Right lobe of liver (tissue), 6 donors: Measurements from ENCODE around the gene ZSCAN31. TPM values are rescaled to one million over a fixed set of nuclear protein-coding genes. Genes with fewer than 3 reads are reported as not detected.
A peak's percentile ranks its signal among the peaks of the same experiment; 100 is the strongest.
"Not testable (repeated sequence)": the region's sequence is repeated elsewhere in the genome, so short reads cannot be mapped to it uniquely, and the experiment has no call there.

Source experiments
- ATAC-seq, 4 donors: fragments of 200-7000 bp; cut with Tn5 transposase; one replicate each; pipeline ENCODE4 v1.9.1; 2020; ENCODE audit warnings: mild to moderate bottlenecking in 4 of 4, moderate library complexity in 4 of 4
- DNase-seq, 3 donors: peaks; one replicate each; pipeline ENCODE4 v3.0.0-alpha.2; 2020
- H3K27ac ChIP-seq, 3 donors: fragments of 200-600 bp; one replicate each; pipeline ENCODE4 v1.8.0; 2022
- H3K27me3 ChIP-seq, 2 donors: fragments of 200-600 bp; one replicate each; pipeline ENCODE4 v1.8.0; 2022
- H3K36me3 ChIP-seq, 4 donors: fragments of 200-600 bp; sonication (generic) in 1 of 4; one replicate each; pipeline versions ENCODE4 v1.5.1 to v1.8.0; 2017 to 2022; ENCODE audit warnings: control low read depth in 1 of 4
- H3K4me1 ChIP-seq, 4 donors: fragments of 200-600 bp; sonication (generic) in 1 of 4; one replicate each; pipeline versions ENCODE4 v1.5.1 to v1.8.0; 2017 to 2022; ENCODE audit warnings: control low read depth in 1 of 4
- H3K4me3 ChIP-seq, 3 donors: fragments of 200-600 bp; one replicate each; pipeline ENCODE4 v1.8.0; 2022
- H3K9me3 ChIP-seq, 4 donors: fragments of 200-600 bp; sonication (generic) in 1 of 4; one replicate each; pipeline versions ENCODE4 v1.5.1 to v1.8.0; 2017 to 2022; ENCODE audit warnings: control low read depth in 1 of 4
- CTCF ChIP-seq, 4 donors: fragments of 200-600 bp in 3 of 4; fragments of 450-650 bp in 1 of 4; IDR thresholded peaks; one replicate each; pipeline versions ENCODE4 v1.5.1 to v1.8.0; 2016 to 2022; ENCODE audit warnings: antibody characterized with exemption in 4 of 4, mild to moderate bottlenecking in 2 of 4
- POLR2A ChIP-seq: fragments of 450-650 bp; IDR thresholded peaks from one replicate; pipeline ENCODE4 v1.6.1; 2017; ENCODE audit warnings: antibody characterized with exemption, mild to moderate bottlenecking
- WGBS: methylation state at CpG from one replicate; pipeline ENCODE4 v1.1.6; 2018; ENCODE audit warnings: low coverage, low lambda C conversion rate; ENCODE audit not compliant: insufficient coverage; ENCODE audit errors: missing lambda C conversion rate; 5-methylcytosine and 5-hydroxymethylcytosine counted together
- intact Hi-C, 2 donors: fragments of 100-400 bp; cut with DNase I; formaldehyde crosslinking; loops; one replicate each; pipeline versions ENCODE4 v1.11.2 to v1.14.1; 2022
- total RNA-seq, 6 experiments: library from RNA; depleted of rRNA in 2 of 6; stranded (reverse); fragments of >200 nt in 2 of 6; fragmentation: NEBNext Ultra II Directional in 3 of 6; extraction: Animal tissue kit (Norgen Biotek cat#: 25700) in 3 of 6; gene quantifications; one replicate each; pipeline versions ENCODE4 v1.1.0 to v1.2.4, GENCODE V29; 2016 to 2023
- donor health status: DM: no; HTN: yes; CAD: no.
- donor health status: DM: no; HTN: no; CAD: no.
- donor health status: DM: no; HTN: no; CAD: no.
- donor health status: DM: no; HTN: yes; CAD: no.
- donor health status: DM: no; HTN: yes; CAD: no.

The ZSCAN31 gene
- total RNA-seq, 6 experiments from 2014 or later, result 3.7 to 6.9 (median 4.6) TPM

- DNase-seq, result no peak
- no peaks in the 10 kb centered on the region for H3K27me3 ChIP-seq
- intact Hi-C loops, result no loop called here
- H3K4me3 ChIP-seq, result no peak overlapping the region
- H3K9me3 ChIP-seq, result peaks cover 0 to 10% (median 2%) of the 10 kb centered on the region in 4 donors
- no peak for TF ChIP-seq CTCF (IDR thresholded peaks at IDR 0.05)
- no peak for TF ChIP-seq POLR2A
- peaks cover 0 to 19% (median 0%) of the 10 kb centered on the region in 4 donors for H3K4me1 ChIP-seq
- peak overlapping the region in 2 of 3 donors; percentile 25 to 49 for H3K27ac ChIP-seq
- 80% methylated on average over 1 of the region's 1 CpG for WGBS
- peak; percentile 82 to 91 (median 87) for ATAC-seq
- peaks cover 0 to 16% (median 1%) of the 10 kb centered on the region in 4 donors for H3K36me3 ChIP-seq
Measured at GRCh38 chr6:28323813-28324424, 12.0 kb downstream of the ZSCAN31 start.

- Histone ChIP-seq H3K27ac (peak overlapping the region in 1 of 3 donors; percentile 49), H3K36me3 (peaks cover 0 to 16% (median 1%) of the 10 kb centered on the region in 4 donors), H3K9me3 (peaks cover 0 to 10% (median 2%) of the 10 kb centered on the region in 4 donors), H3K4me3 (no peak overlapping the region), H3K4me1 (peaks cover 0 to 19% (median 0%) of the 10 kb centered on the region in 4 donors), H3K27me3 (no peaks in the 10 kb centered on the region)
- no peak for TF ChIP-seq POLR2A
- no peak for TF ChIP-seq CTCF (IDR thresholded peaks at IDR 0.05)
- ATAC-seq (peak; percentile 58 to 84 (median 80)), DNase-seq (no peak)
- intact Hi-C loops, result no loop called here
- 18% methylated on average over 3 of the region's 3 CpGs for WGBS
Measured at GRCh38 chr6:28322661-28323060, 13.3 kb downstream of the ZSCAN31 start.

GRCh38 chr6:28317866-28318265, 18.1 kb downstream of the ZSCAN31 start:
- intact Hi-C loops, H3K27me3 ChIP-seq, H3K4me3 ChIP-seq, DNase-seq, H3K4me1 ChIP-seq, H3K9me3 ChIP-seq, ATAC-seq, H3K36me3 ChIP-seq, H3K27ac ChIP-seq: not testable (repeated sequence)
- WGBS, result 96% methylated on average over 4 of the region's 8 CpGs

GRCh38 chr6:28315628-28316027, 20.3 kb downstream of the ZSCAN31 start:
- intact Hi-C loops, result no loop called here
- no peak for ATAC-seq
- H3K4me1 ChIP-seq, result peaks cover 0 to 3% (median 0%) of the 10 kb centered on the region in 4 donors
- H3K4me3 ChIP-seq, result no peak overlapping the region
- no peaks in the 10 kb centered on the region for H3K9me3 ChIP-seq
- 61% methylated on average over 3 of the region's 3 CpGs for WGBS
- TF ChIP-seq CTCF (IDR thresholded peaks at IDR 0.05) (no peak), POLR2A (no peak)
- H3K27ac ChIP-seq, result no peak overlapping the region
- no peaks in the 10 kb centered on the region for H3K36me3 ChIP-seq
- H3K27me3 ChIP-seq, result no peaks in the 10 kb centered on the region
- DNase-seq, result no peak

- Histone ChIP-seq H3K4me3 (no peak overlapping the region), H3K9me3 (no peaks in the 10 kb centered on the region), H3K4me1 (peaks cover 0 to 4% (median 0%) of the 10 kb centered on the region in 4 donors), H3K36me3 (no peaks in the 10 kb centered on the region), H3K27ac (no peak overlapping the region), H3K27me3 (no peaks in the 10 kb centered on the region)
- intact Hi-C loops, result no loop called here
- DNase-seq (no peak), ATAC-seq (no peak)
- WGBS, result 94% methylated on average over 10 of the region's 23 CpGs
- no peak for TF ChIP-seq POLR2A
- TF ChIP-seq CTCF (IDR thresholded peaks at IDR 0.05), result no peak
Measured at GRCh38 chr6:28312939-28313338, 23.0 kb downstream of the ZSCAN31 start.
